CD4-positive, alpha-beta T cell treated with Interleukin-17A for 4 hours (primary cell): Measurements from ENCODE around the gene ZHX3.
"Not testable (repeated sequence)": the region's sequence is repeated elsewhere in the genome, so short reads cannot be mapped to it uniquely, and the experiment has no call there.

Source experiments
- DNase-seq: peaks from one replicate; pipeline ENCODE4 v3.0.0-alpha.2; 2020; ENCODE audit warnings: mixed read lengths

ZHX3 gene

DNA sequence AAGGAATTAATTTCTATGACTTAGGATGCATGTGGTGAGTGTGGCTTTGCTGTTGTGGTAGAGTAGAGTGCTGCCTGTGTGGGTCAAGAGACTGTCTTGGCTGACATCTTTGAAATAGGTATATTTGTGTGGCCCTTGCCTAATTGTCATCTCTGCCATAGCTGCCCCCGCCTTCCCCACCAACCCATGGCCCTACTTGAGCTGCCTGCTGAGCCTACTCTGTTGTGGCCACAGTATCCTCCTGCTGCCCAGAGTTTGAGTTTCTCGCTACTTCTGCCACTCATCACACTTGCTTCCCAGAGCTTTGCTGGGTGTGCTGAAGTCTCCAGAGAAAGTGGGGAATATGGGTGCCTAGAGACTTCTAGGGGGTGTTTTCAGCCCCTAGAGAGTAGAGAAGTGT is 172.2 kb downstream of the ZHX3 start:
- no peak for DNase-seq

DNA sequence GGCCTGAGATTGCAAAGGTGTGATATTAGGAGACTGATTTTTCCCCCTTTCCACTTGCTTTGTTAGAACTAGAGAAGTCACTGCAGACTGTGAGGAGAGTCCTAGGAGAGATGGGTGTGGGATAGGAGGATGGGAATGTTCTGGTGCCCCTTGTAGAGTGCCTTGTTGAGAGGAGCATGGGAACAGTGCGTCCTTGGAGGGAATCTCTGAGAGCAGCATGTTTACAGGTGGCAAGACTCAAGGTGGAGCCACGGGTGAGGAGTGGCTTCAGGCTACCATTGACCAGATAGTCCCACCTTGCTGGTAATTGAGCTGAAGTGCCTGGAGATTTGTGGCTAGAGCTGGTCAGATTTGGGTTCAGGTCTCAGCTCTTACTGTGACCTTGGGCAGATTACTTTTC is 174.2 kb downstream of the ZHX3 start:
- no peak for DNase-seq

DNA sequence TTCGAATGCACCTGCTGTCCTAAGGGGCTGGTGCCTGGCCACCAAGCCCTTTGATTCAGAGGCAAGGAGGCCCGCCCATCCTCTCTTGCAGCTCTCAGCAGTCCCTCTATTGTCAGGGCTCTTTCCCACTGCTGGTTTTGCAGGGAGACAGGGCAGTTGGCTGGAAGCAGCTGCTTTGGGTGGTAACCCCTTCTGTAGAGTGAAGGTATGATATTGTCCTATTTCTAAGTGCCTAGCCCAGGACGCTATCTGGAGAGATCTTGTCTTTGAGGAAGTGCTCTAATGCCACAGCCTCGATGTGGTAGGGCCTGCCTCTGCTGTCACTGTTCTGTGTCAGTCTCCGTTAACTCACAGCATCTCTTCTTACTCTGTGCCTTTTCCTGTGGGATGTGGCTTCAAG is 174.6 kb downstream of the ZHX3 start:
- DNase-seq, result peak; percentile 66

DNA sequence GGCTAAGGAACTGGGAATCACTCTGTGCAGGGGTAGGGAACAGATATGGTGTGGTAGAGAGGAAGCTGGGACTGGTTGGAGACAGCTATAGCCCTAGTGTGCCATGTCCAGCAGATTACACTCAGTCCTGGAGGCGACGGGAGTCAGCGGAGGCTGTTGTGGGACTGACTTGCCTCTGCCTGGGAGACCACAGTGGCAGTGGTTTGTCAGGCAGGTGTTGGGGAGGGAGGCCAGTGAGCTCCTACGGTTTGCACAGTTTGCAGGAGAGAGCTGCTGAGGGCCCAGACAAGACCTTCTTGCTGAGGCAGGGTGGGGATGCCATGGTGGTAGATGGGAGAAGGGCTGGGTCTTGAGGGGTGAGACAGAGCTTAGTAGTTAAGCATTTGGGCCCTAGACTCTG is 175.3 kb downstream of the ZHX3 start:
- DNase-seq, result peak; percentile 31

DNA sequence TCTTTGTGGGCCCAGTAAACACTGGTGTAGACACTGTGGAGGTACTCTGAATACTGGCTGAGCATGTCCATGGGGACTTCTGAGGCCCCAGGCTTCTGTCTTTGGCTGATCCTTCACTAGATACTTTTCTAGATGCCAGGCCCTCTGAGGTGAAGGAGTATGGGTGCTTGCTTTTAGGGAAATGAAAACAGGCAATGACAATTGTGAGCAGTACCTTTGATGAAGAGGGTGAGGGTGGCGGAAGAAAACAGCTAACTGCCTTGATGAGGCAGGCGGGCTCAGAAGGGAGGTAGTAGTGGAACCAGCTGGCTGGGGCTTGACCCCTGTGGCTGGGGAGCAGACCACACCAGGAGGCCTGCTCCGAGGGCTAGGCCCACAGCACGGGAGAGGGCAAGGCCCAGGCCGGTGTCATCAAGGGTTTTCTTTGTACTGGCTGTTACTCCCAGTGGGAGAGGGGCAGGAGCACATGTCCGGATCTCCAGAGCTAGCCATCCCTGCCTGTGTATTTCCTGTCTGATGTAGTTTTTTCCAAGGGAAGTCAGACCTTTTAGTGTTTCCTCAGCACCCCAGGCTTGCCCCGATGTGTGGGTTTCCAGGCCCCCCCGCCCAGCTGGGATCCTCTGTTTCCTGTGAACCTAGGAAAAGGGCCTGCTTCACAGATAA is 176.2 kb downstream of the ZHX3 start:
- peak; percentile 53 for DNase-seq

DNA sequence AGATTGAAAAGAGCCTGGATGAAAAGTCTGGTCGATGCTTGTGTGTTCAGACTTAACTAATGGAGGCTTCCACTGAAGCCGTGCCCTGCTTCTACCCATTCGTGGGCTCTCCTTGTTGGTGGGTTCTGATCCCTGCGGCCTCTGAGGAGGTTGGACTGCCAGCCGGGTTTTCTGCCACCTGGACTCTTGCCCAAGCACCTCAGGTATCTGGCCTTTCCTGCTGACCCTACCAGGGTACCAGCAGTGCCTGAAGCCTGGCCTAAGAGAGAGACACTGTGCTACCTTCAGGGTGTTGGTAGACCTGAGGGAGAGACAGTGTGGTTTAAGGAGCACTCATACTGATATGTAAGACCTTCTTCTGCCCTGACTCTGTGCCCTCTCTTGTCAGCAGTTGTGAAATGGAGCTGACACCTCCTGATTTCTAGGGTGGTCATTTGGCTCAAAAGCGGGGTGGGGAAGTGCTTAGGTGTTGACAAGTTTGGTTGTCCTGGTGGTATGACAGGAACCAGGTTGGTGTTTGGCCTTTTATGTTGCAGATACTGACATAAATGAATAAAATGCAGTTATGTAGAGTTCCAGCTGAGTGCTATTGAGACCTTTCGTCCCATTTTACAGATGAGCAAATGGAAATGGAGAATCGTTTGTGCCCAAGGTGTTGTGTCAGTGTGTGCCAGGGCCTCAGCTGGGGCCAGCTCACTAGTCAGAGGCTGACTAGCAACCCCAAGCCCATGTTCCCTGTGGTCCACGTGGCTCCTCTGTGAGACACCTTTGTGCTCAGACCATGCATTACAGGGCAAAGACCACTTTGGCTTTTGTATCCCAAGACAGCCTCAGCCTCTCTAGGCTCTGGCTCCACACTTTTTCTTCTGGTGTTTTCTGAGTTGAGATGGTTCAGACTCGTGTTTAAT is 177.1 kb downstream of the ZHX3 start:
- peak; percentile 31 for DNase-seq

DNA sequence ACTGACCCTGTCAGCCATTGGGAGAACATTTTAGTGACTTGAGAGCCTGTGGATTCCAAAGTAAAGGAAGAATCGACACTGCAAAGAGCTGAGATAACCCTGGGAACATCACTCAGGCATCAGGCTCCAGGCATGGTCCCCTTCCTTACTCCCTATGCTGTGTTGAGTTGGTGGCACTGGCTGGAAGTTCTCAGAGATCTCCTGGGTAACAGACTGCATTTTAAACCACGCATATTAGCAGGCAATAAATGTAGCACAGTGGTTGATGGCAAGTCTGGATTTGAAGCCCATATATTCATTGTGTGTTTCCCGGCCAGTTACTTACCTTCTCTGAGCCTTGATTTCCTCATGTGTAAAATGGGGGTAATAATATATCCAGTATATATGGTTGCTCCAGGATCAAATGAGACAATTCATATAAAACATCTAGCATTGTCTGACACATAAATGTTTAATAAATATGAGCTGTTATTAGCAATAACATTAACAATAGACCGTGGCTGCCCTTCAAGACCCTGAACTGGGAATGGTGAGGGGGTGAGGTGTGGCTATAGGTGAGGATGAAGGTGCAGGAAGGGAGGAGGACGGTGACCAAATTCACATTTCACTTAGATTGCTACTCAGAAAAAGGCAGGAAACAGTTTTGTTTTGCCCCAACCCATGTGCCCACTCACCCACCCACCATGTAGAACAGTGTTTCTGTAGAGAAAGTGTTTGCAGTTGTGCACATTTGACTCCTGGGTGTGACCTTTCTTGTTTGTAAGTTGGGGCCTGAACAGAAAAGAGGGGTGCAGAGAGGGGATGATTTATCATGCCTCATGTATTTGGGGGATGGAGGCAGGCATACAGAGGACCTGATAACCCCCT is 178.1 kb downstream of the ZHX3 start:
- peak; percentile 27 for DNase-seq

DNA sequence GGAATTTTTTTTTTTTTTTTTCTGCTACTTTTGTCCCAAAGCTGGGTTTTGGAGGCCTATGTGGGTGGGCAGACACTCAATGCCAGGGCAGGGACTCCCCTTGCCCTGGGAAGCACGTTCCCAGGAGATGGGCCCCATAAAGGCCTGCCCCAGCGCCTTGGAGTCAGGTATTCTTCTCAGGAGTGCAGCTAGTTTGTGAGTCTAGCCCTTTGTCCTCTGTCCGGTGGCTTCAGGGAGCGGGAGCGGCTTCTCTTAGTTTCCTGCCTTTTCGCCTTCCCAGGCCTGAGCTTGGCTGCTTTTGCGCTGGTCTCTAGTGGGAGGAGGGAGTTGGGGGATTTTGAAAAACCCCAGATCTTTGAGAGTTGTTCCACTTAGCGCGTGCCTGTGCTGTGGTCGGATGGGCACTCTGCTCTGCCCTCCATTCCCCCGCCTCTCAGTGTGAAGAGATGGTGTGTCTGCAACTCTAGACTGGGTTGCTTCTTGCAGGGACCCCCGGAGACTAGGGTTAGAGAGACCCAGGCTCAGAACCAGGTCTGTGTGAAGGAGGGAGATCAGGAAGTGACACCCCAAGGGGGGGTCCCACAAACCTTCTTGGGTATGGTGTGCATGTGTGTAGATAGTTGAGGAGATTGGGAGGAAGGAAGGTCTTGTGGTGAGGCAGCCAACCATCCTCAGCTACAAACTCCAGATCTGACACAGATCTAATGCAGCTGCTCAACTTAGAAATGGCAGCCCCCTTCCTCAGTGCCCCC is 178.9 kb downstream of the ZHX3 start:
- peak; percentile 58 for DNase-seq

DNA sequence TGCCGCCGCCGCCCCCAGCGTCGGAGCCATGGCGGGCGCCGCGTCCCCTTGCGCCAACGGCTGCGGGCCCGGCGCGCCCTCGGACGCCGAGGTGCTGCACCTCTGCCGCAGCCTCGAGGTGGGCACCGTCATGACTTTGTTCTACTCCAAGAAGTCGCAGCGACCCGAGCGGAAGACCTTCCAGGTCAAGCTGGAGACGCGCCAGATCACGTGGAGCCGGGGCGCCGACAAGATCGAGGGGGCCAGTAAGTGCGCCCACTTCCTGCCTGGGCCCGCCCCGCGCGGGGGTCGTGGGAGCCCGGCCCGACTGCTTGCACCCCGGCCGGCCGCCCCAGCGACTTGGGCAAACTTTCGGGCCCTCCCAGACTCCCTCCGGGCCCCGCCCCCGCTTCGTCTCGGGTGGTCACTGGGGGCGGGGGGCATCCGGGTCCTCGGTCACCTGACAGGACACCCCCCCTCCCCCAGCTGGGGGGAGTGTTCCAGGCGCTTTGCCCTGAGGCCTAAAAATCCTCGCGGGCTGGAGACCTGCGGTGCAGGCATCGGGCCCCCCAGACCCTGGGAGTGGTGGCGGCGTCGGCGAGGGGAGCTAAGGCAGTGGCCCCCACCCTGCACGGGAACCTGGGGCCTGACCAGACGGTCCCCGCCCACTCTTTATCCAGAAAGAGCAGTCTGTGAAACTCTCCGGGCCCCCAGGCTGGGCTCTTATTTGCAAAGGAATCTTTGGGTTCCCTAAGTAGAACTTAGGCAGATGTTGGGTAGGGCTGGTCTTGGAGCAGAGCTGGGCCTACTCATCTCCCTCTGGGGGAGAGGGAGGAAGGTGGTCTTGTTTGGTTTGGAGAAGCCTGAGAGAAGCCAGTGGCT is 179.7 kb downstream of the ZHX3 start:
- DNase-seq, result peak; percentile 69

DNA sequence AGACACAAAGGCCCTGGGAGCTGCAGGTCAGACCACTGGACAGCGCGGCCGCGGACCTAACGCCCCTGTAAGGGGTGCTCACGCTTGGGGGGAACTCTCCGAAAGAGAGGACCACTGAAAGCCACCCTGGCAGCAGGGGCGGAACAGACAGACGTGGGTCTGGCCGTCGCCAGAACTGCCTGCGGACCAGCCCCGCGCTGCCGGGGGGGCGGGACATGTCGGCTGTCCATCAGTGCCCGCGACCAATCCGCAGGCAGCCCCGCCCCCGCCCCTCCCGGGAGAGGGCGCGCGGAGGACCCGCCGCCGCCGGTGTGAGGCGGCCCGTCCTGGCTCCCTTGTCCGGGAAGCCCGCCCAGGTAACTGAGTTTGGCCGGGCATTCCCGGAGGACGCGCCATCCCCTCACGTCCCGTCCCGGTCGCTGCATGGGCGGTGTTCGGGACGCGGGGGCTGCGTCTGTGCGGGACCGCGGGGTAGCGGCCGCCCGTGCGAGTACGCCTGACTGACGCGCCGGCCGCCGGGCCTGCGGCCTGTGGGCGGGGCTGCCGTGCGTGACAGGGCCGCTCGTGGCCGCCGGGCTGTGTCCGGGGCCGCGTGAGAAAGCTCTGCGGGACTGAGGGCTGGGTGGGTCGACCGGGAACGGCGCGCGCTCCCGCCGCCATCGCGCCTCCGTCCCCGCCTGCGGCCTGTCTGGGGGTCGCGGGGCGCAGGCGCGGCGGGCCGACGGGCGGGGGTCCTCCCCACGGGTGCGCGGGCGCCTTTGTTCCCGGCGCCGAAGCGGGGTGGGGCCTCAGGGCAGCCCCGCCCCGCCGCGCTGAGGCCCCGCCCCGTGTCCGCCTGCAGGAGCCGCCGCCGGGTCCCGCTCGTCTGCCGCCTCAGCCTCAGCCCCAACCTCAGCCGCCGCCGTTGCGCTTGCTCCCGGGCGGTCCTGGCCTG is 180.6 kb downstream of the ZHX3 start, which contains the start of gene PLCG1:
Gene PLCG1, plus strand, starts transcription at position 864 of the 934 bp plus-strand sequence. CDS start 99 bp downstream, outside the sequence.
- DNase-seq, result peak; percentile 93

DNA sequence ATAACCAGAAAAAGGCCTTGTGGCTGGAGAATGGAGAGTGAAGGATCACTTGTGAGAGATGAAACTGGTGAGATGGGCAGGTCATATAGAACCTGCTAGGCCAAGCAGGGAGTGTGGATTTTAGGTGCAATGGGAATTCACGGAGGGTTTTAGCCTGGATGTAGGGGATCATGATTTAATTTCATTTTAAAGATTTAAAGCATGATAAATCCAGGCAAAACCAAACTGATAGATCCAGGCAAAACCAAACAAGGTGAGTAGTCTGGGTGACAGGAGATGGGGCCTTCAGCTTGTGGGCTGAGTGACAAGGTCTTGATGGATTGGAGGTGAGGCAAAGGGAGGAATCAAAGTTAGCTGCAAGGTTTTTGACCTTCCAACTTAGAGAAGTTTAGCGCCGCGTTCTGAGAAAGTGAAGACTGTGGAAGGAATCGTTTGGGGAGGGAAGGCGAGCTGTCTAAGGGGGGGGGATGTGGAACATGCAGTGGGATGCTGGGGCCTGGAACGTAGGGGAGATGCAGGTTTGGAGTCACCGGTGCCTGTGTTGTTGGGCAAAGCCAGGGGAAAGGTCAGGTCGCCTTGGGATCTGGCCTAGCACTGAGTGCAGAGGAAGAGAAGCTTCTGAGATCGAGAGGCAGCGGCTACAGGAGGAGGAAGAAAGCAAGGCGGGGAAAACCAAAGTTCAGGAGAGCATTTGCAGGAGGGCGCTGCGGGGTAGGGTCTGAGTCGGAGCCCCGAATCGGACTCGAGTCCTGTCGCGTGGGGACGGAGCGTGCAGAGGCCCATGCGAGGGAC is 181.4 kb downstream of the ZHX3 start:
- no peak for DNase-seq

DNA sequence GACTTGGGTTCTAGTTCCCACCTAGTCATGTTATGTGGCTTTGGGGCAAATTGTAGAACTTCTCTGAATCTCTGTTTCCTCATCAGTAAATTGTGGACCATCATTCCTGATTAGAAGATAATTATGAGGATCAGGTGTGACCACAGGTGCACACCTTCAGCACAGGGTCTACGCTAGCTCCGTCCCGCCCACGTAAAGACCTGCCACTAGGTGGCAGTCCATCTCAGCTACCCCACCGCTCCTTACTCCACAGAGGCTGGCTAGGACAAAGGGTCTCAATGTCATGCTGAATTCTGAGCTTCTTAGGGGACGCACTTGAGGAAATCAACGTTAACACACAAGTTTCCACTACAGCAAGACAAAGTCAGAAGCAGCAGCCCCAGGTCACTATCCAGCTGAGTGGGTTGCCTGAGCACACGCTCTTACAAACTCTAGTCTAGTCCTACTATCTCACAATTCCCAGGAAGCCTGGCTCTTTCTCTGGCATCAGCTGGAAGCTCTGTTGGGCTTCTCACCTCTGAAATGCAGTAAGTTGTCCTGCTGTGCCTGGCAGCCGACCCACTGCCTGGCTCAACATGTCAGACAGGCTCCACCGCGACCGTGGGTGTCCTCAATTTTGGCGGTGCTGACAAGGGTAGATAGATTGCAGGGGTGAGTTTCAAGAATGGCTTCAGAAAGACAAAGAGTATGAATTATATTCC is 182.2 kb downstream of the ZHX3 start:
- DNase-seq, result peak; percentile 79

DNA sequence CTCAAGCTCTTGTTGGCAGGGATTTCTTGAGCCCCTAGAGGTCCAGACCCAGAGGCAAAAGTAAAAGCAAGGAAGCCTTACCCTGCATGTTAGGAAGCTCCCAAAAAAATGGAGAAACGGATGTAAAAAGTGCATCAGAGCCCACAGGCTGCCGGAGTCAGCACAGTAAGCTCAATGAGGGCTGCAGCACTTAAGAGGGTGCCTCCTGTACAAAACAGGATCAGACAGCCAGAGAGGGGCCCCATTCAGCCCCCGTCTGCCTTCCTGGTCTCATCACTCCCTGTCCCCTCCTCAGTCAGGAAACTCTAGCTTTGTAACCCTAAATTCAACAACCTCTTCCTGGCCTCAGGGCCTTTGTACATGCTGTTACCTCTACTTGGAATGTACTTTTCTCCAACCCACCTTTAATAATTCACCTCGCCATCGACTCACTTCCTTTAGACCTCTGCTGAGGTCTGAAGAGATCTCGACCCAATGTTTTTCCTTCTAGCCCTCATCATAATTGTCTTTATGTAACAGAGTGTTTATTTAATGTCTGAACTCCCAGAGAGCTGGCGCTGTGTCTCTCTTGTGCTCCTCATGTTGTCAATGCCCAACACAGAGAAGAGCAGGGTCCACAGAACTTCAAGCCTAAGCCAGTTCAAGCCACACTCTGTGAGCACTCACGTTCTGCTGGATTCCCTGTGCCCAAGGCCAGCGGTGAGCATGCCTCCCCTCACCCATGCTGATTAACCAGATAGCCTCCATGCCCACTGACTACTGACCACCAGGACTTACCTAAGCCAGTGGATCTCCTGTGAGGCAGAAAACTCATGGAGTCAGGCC is 183.0 kb downstream of the ZHX3 start:
- DNase-seq, result no peak

DNA sequence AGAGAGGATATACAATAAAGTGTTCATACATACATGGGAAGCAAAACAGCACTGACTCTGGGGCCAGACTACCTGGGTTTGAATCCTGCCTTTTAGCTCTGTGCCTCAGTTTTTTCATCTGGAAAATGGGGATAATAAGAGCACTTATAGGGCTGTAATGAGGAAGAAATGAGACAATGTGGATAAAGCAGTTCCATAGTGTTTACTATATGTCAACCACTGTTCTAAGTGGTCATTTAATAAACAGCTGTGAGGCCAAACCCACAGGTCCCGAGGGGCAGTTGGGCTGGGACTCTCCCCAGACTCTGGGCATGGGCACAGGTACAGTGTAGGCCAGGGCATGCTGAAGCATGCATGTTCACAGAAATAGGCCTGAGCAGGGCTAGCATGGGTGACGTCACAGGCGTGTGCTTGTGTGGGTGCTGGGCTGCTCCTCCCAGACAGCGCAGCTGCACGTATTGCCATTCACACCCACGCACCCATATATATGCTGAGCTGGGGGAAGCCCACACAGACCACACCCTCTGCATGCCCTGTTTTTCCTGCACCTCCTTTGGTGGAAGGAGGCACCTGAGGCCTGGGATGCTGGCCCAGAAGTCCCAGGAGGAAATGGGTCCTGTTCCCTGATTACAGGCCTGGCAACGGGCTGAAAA is 183.7 kb downstream of the ZHX3 start:
- peak; percentile 65 for DNase-seq

DNA sequence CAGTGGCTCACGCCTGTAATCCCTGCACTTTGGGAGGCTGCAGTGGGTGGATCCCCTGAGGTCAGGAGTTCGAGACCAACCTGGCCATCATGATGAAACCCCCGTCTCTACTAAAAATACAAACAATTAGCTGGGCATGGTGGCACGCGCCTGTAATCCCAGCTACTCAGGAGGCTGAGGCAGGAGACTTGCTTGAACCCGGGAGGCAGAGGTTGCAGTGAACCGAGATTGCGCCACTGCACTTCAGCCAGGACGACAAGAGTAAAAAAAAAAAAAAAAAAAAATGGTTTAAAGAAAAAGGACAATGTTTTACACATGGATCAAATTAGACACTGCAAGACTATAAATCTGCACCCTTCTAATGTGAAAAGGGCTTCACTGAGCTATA is 185.1 kb downstream of the ZHX3 start:
- DNase-seq, result not testable (repeated sequence)

DNA sequence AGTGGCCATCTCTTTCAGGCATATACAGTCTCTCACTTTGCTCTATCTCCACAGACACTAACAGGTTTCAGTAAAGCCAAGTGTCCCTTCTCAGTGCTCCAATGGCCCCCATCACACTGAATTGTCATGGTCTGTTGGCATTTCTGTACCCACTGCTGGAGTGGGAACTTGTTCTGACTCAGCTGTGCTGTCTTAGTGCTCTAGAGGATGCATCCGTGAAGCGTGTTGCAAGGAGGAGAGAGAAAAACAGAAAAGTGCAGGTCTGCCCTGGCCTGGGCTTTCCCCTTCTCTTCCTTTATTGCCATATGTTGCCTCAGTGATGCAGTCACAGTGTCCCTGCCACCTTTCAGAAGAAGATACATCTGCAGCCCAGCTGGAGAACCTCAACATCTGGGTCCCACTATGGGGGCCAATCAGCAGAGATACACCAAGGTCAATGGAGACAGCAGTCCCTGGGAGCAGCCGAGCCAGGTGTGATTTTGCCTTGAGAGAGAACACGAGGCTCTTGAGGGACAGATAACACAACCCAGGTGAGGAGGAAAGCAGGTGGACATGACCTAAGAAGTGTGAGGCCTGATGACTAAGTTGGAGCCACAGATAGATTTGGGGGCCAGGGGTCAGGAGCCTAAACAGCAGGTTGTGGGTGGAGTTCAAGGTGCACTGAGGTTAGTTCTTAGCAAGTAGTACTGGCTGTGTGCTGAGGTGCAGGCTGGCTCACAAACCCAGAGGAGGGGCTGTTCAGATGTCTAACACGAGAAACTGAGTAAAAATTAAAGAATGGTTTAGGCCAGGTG is 185.7 kb downstream of the ZHX3 start:
- no peak for DNase-seq
